Kidney epithelial cell (primary cell): ENCODE data around the gene COX6B1. TPM values are rescaled to one million over a fixed set of nuclear protein-coding genes. Genes with fewer than 3 reads are reported as not detected.

Experiments used
- DNase-seq: peaks from one replicate; pipeline ENCODE4 v3.0.0-alpha.2; 2010; ENCODE audit warnings: low read depth
- H3K27me3 ChIP-seq: 2 replicates; pipeline ENCODE4 v1.6.0; 2011; ENCODE audit warnings: low read length; ENCODE audit not compliant: control insufficient read depth, insufficient read depth
- H3K36me3 ChIP-seq: 2 replicates; pipeline ENCODE4 v1.5.1; 2011; ENCODE audit warnings: low read length; ENCODE audit not compliant: control insufficient read depth, insufficient read depth
- H3K4me3 ChIP-seq: 2 replicates; pipeline ENCODE4 v1.5.1; 2011; ENCODE audit warnings: low read depth, mild to moderate bottlenecking, control low read depth, low read length
- CTCF ChIP-seq: IDR thresholded peaks from 2 replicates; pipeline ENCODE4 v1.5.1; 2011; ENCODE audit warnings: mild to moderate bottlenecking, moderate library complexity, low read length, control low read depth, inconsistent platforms; ENCODE audit not compliant: insufficient read depth, poor library complexity, severe bottlenecking
- total RNA-seq: library from RNA; depleted of rRNA; stranded (reverse); fragments of >200 nt; gene quantifications from 2 replicates; pipeline ENCODE4 v1.2.3, GENCODE V29; 2015

The COX6B1 gene
- total RNA-seq, 1 donor from 2014 or later, result 569 TPM

DNA sequence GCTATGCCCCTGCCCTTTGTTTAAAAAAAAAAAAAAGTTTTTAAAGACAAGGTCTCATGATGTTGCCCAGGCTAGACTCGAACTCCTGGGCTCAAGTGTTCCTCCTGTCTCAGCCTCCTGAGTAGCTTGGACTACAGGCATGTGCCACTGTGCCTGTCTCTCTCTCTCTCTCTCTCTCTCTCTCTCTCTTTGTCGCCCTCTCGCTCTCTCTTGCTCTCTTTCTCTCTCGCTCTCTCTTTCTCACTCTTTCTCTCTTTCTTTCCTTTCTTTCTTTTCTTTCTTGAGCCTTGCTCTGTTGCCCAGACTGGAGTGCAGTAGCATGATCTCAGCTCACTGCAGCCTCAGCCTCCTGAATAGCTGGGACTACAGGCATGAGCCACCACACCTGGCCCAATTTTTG, 7.5 kb downstream of the COX6B1 start:
- no peak for TF ChIP-seq CTCF
- no peak overlapping the region for H3K4me3 ChIP-seq
- H3K27me3 ChIP-seq, result no peaks in the 10 kb centered on the region
- no peak for DNase-seq
- H3K36me3 ChIP-seq, result peaks cover 3% of the 10 kb centered on the region

- no peak for DNase-seq
- no peak overlapping the region for H3K4me3 ChIP-seq
- no peak for TF ChIP-seq CTCF
- peaks cover 3% of the 10 kb centered on the region for H3K36me3 ChIP-seq
- no peaks in the 10 kb centered on the region for H3K27me3 ChIP-seq
Observed at GRCh38 chr19:35656700-35657099, 8.6 kb downstream of the COX6B1 start.

DNA sequence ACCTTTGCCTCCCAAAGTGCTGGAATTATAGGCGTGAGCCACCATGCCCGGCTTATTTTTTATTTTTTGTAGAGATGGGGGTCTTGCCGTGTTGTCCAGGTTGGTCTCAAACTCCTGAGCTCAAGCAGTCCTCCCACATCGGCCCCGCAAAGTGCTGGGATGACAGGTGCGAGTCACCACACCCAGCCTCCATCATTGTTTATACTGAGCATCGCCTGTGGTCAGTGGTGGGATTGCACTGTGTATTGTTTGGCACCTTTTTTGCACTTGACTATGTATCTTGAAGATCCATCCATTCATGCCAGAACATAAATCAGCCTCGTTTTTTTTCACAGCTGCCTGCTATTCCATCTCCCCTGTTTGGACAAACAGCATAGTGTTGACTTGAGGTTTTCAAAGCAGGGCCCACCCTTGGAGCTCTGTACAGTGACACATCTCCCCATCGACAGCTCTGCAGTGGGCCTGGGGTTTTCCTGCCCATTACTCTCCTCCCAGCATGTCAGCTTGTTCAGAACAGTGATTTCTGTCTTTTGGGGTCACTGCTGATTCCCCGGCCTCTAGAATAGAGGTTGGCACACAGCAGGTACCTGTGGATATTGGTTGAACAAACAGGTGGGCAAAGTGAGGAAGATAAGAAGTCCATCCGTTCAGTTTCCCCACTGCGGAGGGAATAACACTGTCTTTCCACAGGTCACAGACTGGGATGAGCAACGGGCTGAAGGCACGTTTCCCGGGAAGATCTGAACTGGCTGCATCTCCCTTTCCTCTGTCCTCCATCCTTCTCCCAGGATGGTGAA, 10.0 kb downstream of the COX6B1 start:
- DNase-seq, result no peak
- Histone ChIP-seq H3K4me3 (no peak overlapping the region), H3K36me3 (peaks cover 3% of the 10 kb centered on the region), H3K27me3 (no peaks in the 10 kb centered on the region)
- TF ChIP-seq CTCF, result no peak

DNA sequence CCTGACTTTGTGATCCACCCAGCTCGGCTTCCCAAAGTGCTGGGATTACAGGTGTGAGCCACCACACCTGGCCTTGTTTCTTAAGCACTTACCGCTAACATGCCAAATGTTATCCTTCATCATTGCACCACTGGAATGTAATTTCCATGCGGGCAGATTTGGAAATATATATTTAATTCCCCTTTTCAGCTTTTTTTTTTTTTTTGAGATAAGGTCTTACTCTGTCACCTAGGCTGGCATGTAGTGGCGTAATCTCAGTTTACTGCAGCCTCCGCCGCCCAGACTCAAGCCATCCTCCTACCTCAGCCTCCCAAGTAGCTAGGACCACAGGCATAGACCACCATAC, 13.8 kb downstream of the COX6B1 start:
- Histone ChIP-seq H3K27me3 (no peaks in the 10 kb centered on the region), H3K4me3 (no peak overlapping the region), H3K36me3 (no peaks in the 10 kb centered on the region)
- no peak for TF ChIP-seq CTCF
- no peak for DNase-seq

- H3K4me3 ChIP-seq, result no peak overlapping the region
- no peak for TF ChIP-seq CTCF
- no peaks in the 10 kb centered on the region for H3K36me3 ChIP-seq
- H3K27me3 ChIP-seq, result peaks cover 3% of the 10 kb centered on the region
- DNase-seq, result no peak
Observed at GRCh38 chr19:35663981-35664380, 15.9 kb downstream of the COX6B1 start.

DNA sequence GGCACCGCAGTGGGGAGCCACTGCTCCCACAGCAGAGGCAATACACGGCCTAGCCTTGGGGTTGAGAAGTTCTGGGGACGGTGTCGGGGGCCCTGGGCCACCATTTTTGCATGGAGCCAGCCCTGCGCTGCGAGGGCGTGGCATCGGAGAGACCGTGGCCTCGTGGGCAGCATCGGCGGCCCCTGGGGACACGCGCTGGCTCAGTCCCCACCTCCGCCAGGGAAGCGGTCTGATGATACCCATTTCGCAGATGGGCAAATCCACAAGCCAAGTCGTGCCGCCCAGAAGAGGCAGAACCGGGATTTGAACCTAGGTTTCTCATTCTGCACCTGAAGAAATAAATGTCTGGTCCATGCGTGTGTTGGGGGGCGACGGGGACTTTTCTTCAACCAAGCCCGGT, 17.0 kb downstream of the COX6B1 start:
- no peak overlapping the region for H3K4me3 ChIP-seq
- no peak for TF ChIP-seq CTCF
- no peaks in the 10 kb centered on the region for H3K36me3 ChIP-seq
- H3K27me3 ChIP-seq, result peaks cover 8% of the 10 kb centered on the region
- DNase-seq, result no peak
